HG03378 (cell line): ENCODE measurements around the gene GRM8.

ENCODE experiments used
- ATAC-seq: cut with Tn5 transposase; IDR thresholded peaks from one replicate; pipeline ENCODE4 v1.9.1; 2021; ENCODE audit warnings: mild to moderate bottlenecking, moderate library complexity; ENCODE audit not compliant: unreplicated experiment

GRM8 gene

DNA sequence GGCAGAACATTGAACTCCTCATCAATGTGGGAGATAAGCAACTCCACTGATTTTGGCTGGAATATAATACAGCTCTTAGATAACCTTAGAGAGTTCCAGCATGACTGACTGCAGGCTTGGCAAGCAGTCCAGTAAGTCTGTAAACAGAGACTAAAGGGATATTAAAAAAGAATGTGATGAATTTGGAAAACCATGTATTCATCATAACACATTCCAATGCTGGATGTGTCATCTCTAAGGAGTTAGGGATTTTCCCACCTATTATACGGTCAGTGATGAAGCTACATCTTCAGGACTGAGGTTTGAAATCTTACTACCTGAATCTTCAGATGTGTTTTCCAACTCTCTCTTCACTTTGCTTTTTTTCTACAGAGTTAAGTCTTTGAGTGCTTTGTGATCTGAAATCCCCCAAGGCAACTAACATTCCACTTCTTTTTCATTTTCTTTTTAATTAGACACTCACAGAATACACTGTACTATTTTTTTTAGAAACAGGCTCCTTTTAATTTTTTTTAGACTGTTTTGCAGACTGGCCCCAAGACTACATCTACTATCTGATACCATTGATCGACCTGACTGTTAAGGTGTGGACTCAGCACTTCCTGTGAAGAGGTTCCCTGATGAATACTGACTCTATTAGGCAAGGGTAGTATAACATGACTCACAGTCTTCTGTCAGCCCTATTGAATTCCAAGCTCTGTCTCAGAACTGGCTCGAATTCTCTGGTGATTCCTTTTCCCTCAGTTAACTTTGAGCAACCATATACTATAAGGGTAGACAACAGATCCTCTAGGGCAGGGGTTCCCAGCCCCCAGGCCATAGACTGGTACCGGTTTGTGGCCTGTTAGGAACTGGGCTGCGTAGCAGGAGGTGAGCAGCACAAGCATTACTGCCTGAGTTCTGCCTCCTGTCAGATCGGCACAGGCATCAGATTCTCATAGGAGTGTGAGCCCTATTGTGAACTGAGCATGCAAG is 678.2 kb downstream of the GRM8 start:
- peak; percentile 56 for ATAC-seq

DNA sequence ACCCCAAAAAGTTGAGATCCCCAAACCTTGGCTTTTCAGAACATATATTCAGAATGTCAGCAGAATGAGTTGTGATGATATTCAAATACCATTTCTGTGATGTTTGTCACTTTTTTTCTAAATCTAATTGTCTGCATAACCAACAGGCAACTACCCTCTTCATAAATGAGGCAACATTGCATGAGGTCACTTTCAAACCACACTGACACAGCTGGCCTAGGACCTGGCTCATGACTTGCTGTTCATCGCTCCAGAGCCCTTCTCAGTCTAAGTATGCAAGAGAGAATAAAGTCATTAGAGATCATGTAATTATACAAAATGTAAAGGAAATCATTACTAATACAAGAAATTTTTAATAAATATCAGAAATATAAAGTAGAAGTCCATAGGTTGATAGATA is 681.9 kb downstream of the GRM8 start:
- ATAC-seq, result no peak

GRCh38 chr7:126569402-126569801 is 683.3 kb downstream of the GRM8 start:
- peak; percentile 45 for ATAC-seq

- ATAC-seq, result peak; percentile 52
Observed at GRCh38 chr7:126557271-126557670, 695.5 kb downstream of the GRM8 start.

DNA sequence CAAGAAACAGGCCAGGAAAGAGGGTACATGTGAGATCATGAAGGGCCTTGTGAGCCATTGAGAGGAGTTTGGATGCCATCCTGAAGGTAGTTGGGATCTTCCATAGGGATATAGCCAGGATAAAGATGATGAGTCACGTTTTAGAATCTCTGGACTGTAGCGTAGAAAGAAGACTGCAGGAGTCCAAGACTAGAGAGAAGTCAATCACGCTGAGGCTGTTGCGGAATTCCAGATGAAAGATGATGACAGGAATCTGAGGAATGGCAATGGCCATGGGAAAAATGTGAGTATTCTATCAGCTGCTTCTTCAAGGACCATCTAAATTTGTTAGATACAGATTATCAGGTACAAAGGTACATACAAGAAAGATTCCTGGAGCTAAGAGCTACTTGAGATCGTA is 711.3 kb downstream of the GRM8 start:
- ATAC-seq, result no peak

GRCh38 chr7:126535176-126535575 is 717.6 kb downstream of the GRM8 start:
- no peak for ATAC-seq

GRCh38 chr7:126533715-126534114 is 719.0 kb downstream of the GRM8 start:
- ATAC-seq, result no peak

DNA sequence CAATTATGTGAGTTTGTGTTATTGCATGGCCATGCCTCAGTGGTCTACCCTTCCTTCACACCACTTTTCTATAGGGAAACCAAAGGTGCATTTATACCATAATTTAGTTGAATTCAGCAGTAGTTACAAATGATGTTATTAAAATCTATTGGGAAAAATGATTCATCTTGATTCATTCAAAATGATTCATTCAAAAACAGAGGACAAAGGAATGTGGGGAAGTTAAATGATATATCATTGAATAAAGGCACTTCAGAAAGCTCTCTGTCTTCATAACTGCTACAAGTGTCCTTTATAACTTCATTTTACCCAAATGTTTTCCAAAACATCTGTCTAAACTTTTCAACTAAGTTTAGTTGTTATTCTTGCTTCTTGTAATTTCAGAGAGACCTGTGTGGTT is 722.9 kb downstream of the GRM8 start:
- ATAC-seq, result no peak

DNA sequence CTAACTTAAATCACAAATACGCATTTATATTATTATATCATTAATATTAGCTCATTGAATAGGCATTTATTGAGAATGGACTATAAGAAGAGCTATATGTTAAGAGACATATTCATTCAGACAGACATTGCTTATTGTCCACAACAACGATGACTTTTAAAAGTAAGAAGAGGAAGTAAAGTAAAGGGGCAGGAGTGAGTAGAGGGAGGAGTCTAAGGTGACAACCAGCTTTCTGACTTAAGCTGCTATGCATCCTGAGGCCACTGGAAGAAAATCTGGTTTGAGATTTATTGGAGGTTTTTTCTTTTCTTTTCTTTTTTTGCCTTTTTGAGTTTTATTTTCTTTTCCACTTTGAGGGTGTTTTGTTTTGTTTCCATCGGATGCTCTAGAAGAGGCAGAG is 723.5 kb downstream of the GRM8 start:
- ATAC-seq, result no peak

- ATAC-seq, result no peak
Observed at GRCh38 chr7:126525906-126526305, 726.8 kb downstream of the GRM8 start.

GRCh38 chr7:126524967-126525366 is 727.8 kb downstream of the GRM8 start:
- no peak for ATAC-seq

DNA sequence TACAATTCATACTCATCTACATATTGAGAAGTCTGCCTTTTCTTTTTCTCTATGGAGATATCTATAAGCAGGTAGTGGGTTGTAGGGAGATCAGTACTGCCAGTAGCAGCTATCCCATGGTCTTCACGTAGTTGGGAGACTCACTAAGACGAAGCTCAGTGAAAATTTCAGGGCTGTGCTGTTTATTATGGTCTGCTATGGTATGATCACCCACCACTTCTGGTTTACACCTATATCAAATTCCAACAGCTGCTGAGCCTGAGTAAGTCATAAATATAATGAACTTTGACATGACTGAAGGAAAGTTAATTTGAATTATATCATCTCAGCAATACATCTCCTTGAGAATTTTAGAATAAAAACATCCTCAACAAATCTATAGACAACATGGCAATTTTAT is 741.7 kb downstream of the GRM8 start:
- no peak for ATAC-seq

- peak; percentile 74 for ATAC-seq
Observed at GRCh38 chr7:126501617-126502016, 751.1 kb downstream of the GRM8 start.

DNA sequence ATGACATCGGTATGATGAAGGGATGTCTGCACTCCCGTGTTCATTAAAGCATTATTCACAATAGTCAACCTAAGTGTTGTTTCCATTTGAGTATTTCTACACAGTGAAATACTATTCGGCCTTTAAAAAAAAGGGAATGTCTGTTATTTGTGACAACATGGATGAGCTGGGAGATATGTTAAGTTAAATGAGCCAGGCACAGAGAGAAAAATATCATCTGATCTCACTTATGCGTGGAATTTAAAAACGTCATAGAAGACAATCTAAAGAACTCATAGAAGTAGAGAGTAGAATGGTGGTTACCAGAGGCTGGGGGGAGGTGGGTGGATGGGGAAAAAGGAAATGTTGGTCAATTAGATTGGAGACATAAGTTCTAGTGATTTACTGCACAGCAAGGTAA is 753.3 kb downstream of the GRM8 start:
- ATAC-seq, result no peak

- no peak for ATAC-seq
Observed at GRCh38 chr7:126495733-126496132, 757.0 kb downstream of the GRM8 start.

DNA sequence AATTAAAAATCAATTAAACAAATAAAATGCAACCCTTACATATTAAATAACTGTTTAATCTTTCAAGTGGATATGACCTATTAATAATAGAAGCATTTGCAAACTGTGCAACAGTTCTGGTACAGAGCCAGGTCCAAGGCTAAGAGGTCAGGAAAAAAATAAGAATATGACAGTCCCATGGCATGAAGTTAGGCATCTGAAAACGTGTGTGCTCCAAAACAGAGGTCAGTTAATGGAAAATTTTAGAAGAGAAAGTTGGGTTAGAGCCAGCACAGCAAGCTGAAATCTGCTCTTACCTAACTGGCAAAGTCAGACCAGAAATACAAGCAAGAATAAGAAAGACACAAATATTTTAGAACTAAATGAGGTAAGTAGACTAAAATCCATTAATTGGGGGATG is 757.7 kb downstream of the GRM8 start:
- ATAC-seq, result no peak

DNA sequence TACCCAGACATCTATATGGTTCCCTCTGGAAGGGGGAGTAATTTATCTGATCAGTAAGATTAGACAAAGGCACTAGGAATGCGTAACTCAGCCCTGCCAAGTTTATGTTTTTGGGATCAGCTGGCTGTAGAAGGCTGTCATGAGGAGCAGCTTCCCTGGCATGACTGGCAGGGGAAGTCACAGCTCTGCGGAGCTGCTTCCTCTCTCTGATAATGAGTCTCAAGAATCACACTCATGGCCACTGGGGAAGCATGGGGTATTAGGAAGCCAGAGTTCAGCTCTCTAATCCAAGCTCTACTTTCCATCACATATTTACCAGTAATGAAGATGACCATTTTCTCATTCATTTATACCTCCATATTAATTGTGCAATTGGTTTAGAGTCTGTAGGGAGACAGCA is 758.9 kb downstream of the GRM8 start:
- no peak for ATAC-seq

DNA sequence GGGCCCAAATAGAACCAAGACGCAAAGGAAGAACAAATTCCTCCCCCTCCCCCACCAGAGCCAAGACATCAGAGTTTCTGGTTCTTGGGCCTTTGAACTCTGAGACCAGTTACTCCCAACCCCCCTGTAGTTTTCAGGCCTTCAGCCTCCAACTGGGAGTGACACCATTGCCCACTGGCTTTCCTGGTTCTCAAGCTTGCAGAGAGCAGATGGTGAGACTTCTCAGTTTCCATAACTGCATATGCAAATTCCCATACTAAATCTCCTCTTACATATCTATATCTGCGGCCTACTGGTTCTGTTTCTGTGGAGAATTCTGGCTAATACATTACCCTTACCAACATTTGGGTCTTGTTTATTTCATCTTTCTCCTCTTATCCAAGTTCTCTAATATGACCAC is 762.9 kb downstream of the GRM8 start:
- no peak for ATAC-seq

DNA sequence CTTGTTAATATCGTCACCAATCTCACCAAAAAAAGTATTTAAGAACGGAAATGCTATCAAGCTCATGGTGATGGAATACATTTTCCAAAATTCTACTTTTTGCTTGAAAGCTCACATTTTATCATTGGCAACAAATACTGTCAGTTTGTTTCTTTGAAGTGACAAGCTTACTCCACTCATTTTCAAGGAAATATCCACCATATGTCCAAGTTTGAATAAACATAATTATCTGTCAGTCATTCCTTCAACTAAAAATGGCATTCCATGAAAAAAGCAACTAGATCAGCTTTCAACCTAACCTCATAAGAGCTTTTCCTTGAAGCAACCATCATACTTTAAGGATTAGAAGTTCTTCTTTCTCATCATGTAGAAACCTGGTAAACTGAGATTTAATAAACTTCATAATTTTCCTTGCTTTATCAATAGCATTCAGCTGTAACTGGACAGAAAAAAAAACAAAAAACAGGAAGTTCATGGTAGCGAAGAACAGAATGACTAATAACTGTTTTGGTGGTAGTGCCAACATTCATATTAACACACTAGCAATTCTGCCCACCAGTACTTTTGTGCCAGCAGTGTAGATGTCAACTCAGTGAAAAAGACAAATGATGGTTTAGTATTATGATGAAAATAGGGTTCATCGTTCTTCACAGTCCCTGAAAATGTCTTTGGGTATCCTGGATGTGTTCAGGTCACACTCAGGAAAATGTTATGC is 764.9 kb downstream of the GRM8 start:
- no peak for ATAC-seq

DNA sequence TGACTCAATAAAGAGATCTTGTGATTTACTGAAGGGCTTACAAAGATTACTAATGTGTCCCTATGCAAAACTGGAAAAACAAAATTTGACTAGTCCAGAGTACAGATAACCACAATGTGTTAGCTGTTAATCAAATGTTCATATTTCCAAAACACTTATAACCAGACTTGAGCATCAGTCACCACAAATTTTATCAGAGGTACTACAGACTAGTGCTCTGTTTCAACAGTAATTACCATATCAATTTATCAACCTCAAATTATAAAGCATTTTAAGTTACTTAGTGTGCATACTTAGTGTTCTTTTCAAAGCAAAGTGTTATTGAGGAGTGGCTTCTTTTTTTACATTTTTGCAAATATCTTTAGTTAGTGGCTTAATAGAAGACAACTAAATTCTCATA is 765.9 kb downstream of the GRM8 start:
- ATAC-seq, result no peak

GRCh38 chr7:126485791-126486190 is 767.0 kb downstream of the GRM8 start:
- no peak for ATAC-seq

GRCh38 chr7:126483972-126484371 is 768.8 kb downstream of the GRM8 start:
- no peak for ATAC-seq
